H9 (cell line): ENCODE data around the gene ACOT13. TPM values are rescaled to one million over a fixed set of nuclear protein-coding genes. Genes with fewer than 3 reads are reported as not detected.

Experiments used
- DNase-seq: peaks from one replicate; pipeline ENCODE4 v3.0.0-alpha.2; 2017
- H2AFZ ChIP-seq: one replicate; pipeline ENCODE4 v1.6.1; 2013; ENCODE audit warnings: mild to moderate bottlenecking, low read length, control low read depth, moderate library complexity
- H2AK5ac ChIP-seq: 2 replicates; pipeline ENCODE4 v1.6.1; 2013; ENCODE audit warnings: low read length, control low read depth, mixed read lengths; ENCODE audit not compliant: insufficient read length
- H2BK120ac ChIP-seq: one replicate; pipeline ENCODE4 v1.6.1; 2013; ENCODE audit warnings: low read depth, mild to moderate bottlenecking, low read length, control low read depth, inconsistent platforms; ENCODE audit not compliant: poor library complexity, severe bottlenecking
- H2BK12ac ChIP-seq: 2 replicates; pipeline ENCODE4 v1.6.1; 2013; ENCODE audit warnings: low read length, control low read depth, mixed read lengths, low read depth; ENCODE audit not compliant: insufficient read length
- H2BK15ac ChIP-seq: 2 replicates; pipeline ENCODE4 v1.6.1; 2013; ENCODE audit warnings: low read depth, low read length, control low read depth
- H2BK20ac ChIP-seq: one replicate; pipeline ENCODE4 v1.6.1; 2013; ENCODE audit warnings: low read depth, mild to moderate bottlenecking, low read length, control low read depth, inconsistent platforms; ENCODE audit not compliant: poor library complexity, severe bottlenecking
- H2BK5ac ChIP-seq: 2 replicates; pipeline ENCODE4 v1.6.1; 2013; ENCODE audit warnings: low read length, control low read depth, mixed read lengths; ENCODE audit not compliant: insufficient read length
- H3K14ac ChIP-seq: 2 replicates; pipeline ENCODE4 v1.6.1; 2013; ENCODE audit warnings: low read length, control low read depth; ENCODE audit not compliant: insufficient read depth
- H3K18ac ChIP-seq: 2 replicates; pipeline ENCODE4 v1.6.1; 2013; ENCODE audit warnings: low read depth, mild to moderate bottlenecking, mixed read lengths, low read length, control low read depth; ENCODE audit not compliant: insufficient read length
- H3K23ac ChIP-seq: 2 replicates; pipeline ENCODE4 v1.6.1; 2013; ENCODE audit warnings: low read length, control low read depth, mixed read lengths, low read depth; ENCODE audit not compliant: insufficient read length
- H3K23me2 ChIP-seq: 2 replicates; pipeline ENCODE4 v1.6.1; 2013; ENCODE audit warnings: low read depth, mild to moderate bottlenecking, mixed read lengths, low read length, control low read depth; ENCODE audit not compliant: insufficient read length, poor library complexity, severe bottlenecking
- H3K27ac ChIP-seq: 2 replicates; pipeline ENCODE4 v1.5.1; 2013; ENCODE audit warnings: low read length, control low read depth, mixed read lengths, low read depth; ENCODE audit not compliant: insufficient read length
- H3K27me3 ChIP-seq: 2 replicates; pipeline ENCODE4 v1.6.1; 2013; ENCODE audit warnings: low read length, control low read depth, inconsistent platforms; ENCODE audit not compliant: insufficient read depth
- H3K4ac ChIP-seq: 2 replicates; pipeline ENCODE4 v1.6.1; 2013; ENCODE audit warnings: low read depth, mild to moderate bottlenecking, control low read depth, inconsistent platforms, low read length, moderate library complexity
- H3K4me1 ChIP-seq: 2 replicates; pipeline ENCODE4 v1.6.1; 2013; ENCODE audit warnings: low read length, control low read depth, inconsistent platforms; ENCODE audit not compliant: insufficient read depth
- H3K4me2 ChIP-seq: 2 replicates; pipeline ENCODE4 v1.6.1; 2013; ENCODE audit warnings: low read length, control low read depth, mixed read lengths; ENCODE audit not compliant: insufficient read length, insufficient read depth
- H3K56ac ChIP-seq: 2 replicates; pipeline ENCODE4 v1.6.1; 2013; ENCODE audit warnings: low read depth, mild to moderate bottlenecking, mixed read lengths, low read length, control low read depth; ENCODE audit not compliant: insufficient read length
- H3K79me1 ChIP-seq: 2 replicates; pipeline ENCODE4 v1.6.1; 2013; ENCODE audit warnings: low read depth, mild to moderate bottlenecking, moderate library complexity, low read length, control low read depth, inconsistent platforms; ENCODE audit not compliant: insufficient read depth, poor library complexity, severe bottlenecking
- H3K79me2 ChIP-seq: 2 replicates; pipeline ENCODE4 v1.6.1; 2013; ENCODE audit warnings: low read length, control low read depth, inconsistent platforms; ENCODE audit not compliant: insufficient read depth
- H3K9ac ChIP-seq: 2 replicates; pipeline ENCODE4 v1.6.1; 2013; ENCODE audit warnings: low read length, control low read depth, mixed read lengths; ENCODE audit not compliant: insufficient read length; ENCODE audit errors: extremely low read depth
- H3K9me3 ChIP-seq: one replicate; pipeline ENCODE4 v1.6.1; 2013; ENCODE audit warnings: low read depth, low read length, inconsistent platforms; ENCODE audit not compliant: control insufficient read depth
- H3T11ph ChIP-seq: one replicate; pipeline ENCODE4 v1.6.1; 2013; ENCODE audit warnings: mild to moderate bottlenecking, low read length, control low read depth, inconsistent platforms
- H4K20me1 ChIP-seq: one replicate; pipeline ENCODE4 v1.6.1; 2013; ENCODE audit not compliant: control insufficient read depth, insufficient read length, insufficient read depth
- H4K5ac ChIP-seq: 2 replicates; pipeline ENCODE4 v1.6.1; 2013; ENCODE audit warnings: low read depth, mild to moderate bottlenecking, mixed read lengths, low read length, control low read depth; ENCODE audit not compliant: insufficient read length
- H4K8ac ChIP-seq: replicated peaks from 2 replicates; pipeline ENCODE4 v1.6.1; 2013; ENCODE audit warnings: low read length, control low read depth, mixed read lengths, low read depth; ENCODE audit not compliant: insufficient read length
- H4K91ac ChIP-seq: 2 replicates; pipeline ENCODE4 v1.6.1; 2013; ENCODE audit warnings: low read depth, mild to moderate bottlenecking, moderate library complexity, mixed read lengths, low read length, control low read depth; ENCODE audit not compliant: insufficient read length
- H3K27ac Mint-ChIP-seq, 3 experiments: 2 replicates in 2 of 3; 3 replicates in 1 of 3; pipeline ENCODE4 v1.8.0; 2020 to 2021; ENCODE audit warnings: mixed read lengths in 3 of 3, mild to moderate bottlenecking in 1 of 3, moderate library complexity in 1 of 3
- H3K27me3 Mint-ChIP-seq: 2 replicates; pipeline ENCODE4 v1.8.0; 2021; ENCODE audit warnings: low read depth, mild to moderate bottlenecking, moderate library complexity, mixed read lengths
- H3K36me3 Mint-ChIP-seq, 3 experiments: 2 replicates in 2 of 3; 3 replicates in 1 of 3; pipeline ENCODE4 v1.8.0; 2020 to 2021; ENCODE audit warnings: low read depth in 3 of 3, mixed read lengths in 3 of 3; ENCODE audit not compliant: insufficient read depth in 1 of 3
- H3K4me1 Mint-ChIP-seq, 2 experiments: 2 replicates each; pipeline ENCODE4 v1.8.0; 2020; ENCODE audit warnings: mixed read lengths in 2 of 2
- H3K4me3 Mint-ChIP-seq, 2 experiments: 2 replicates in 1 of 2; 3 replicates in 1 of 2; pipeline ENCODE4 v1.8.0; 2020 to 2021; ENCODE audit warnings: mild to moderate bottlenecking in 2 of 2, mixed read lengths in 2 of 2, moderate library complexity in 1 of 2
- H3K9me3 Mint-ChIP-seq, 2 experiments: 2 replicates in 1 of 2; 3 replicates in 1 of 2; pipeline ENCODE4 v1.8.0; 2020; ENCODE audit warnings: mild to moderate bottlenecking in 2 of 2, mixed read lengths in 2 of 2, moderate library complexity in 1 of 2
- WGBS: extraction: QIAGEN DNeasy Blood & Tissue Kit; methylation state at CpG from one replicate; pipeline ENCODE4 v1.1.7; 2013; ENCODE audit warnings: missing lambda C conversion rate, low lambda C conversion rate, mixed read lengths; ENCODE audit not compliant: insufficient read length; ENCODE audit errors: extremely low coverage; 5-methylcytosine and 5-hydroxymethylcytosine counted together
- total RNA-seq: library from RNA; stranded (reverse); gene quantifications from 2 replicates; pipeline ENCODE4 v1.2.1, GENCODE V29; 2021
- TF ChIP-seq, protein P1 (sequence below): fragments of 200-600 bp; sonication (generic); conservative IDR thresholded peaks from 3 replicates; pipeline ENCODE4 v1.8.0; 2021; ENCODE audit warnings: antibody characterized with exemption, mild to moderate bottlenecking

ACOT13 gene
- total RNA-seq, 1 experiment from 2014 or later = 38.0 TPM

GRCh38 chr6:24648276-24648675 is 18.6 kb upstream of the ACOT13 start:
- Histone ChIP-seq H3K4ac (no peak overlapping the region), H2BK15ac (no peak overlapping the region), H2BK120ac (no peak overlapping the region), H3K9ac (no peak overlapping the region), H4K20me1 (no peaks in the 10 kb centered on the region), H3K56ac (no peak overlapping the region), H4K91ac (no peak overlapping the region), H4K8ac (no peak overlapping the region), H3K9me3 (no peaks in the 10 kb centered on the region), H3K23ac (no peak overlapping the region), H2BK12ac (no peak overlapping the region), H3K27ac (no peak overlapping the region), H2AK5ac (no peak overlapping the region), H3K18ac (no peak overlapping the region), H3K79me2 (no peaks in the 10 kb centered on the region), H2BK5ac (no peak overlapping the region), H3K4me2 (no peak overlapping the region), H3K27me3 (no peaks in the 10 kb centered on the region), H3K14ac (no peak overlapping the region), H3K23me2 (peaks cover 8% of the 10 kb centered on the region), H3K4me1 (no peaks in the 10 kb centered on the region; the same call in 1 of the 2 replicates), H3K79me1 (no peaks in the 10 kb centered on the region), H3T11ph (no peak overlapping the region), H2AFZ (no peak overlapping the region), H4K5ac (no peak overlapping the region), H2BK20ac (no peak overlapping the region)
- Mint-ChIP-seq H3K4me3 (no peak overlapping the region), H3K4me1 (peaks cover 11% of the 10 kb centered on the region in 2 experiments), H3K27me3 (peaks cover 12% of the 10 kb centered on the region), H3K36me3 (peaks cover 13 to 26% (median 26%) of the 10 kb centered on the region in 3 experiments; a peak in 6 of 7 replicates), H3K9me3 (no peaks in the 10 kb centered on the region), H3K27ac (no peak overlapping the region)
- TF ChIP-seq, protein P1, sequence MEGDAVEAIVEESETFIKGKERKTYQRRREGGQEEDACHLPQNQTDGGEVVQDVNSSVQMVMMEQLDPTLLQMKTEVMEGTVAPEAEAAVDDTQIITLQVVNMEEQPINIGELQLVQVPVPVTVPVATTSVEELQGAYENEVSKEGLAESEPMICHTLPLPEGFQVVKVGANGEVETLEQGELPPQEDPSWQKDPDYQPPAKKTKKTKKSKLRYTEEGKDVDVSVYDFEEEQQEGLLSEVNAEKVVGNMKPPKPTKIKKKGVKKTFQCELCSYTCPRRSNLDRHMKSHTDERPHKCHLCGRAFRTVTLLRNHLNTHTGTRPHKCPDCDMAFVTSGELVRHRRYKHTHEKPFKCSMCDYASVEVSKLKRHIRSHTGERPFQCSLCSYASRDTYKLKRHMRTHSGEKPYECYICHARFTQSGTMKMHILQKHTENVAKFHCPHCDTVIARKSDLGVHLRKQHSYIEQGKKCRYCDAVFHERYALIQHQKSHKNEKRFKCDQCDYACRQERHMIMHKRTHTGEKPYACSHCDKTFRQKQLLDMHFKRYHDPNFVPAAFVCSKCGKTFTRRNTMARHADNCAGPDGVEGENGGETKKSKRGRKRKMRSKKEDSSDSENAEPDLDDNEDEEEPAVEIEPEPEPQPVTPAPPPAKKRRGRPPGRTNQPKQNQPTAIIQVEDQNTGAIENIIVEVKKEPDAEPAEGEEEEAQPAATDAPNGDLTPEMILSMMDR = no peak
- no CpG with 5 or more reads among the region's 5 CpGs for WGBS
- no peak for DNase-seq
